Neural cell (in vitro differentiated cells): ENCODE results near the gene RIOK2. TPM values are rescaled to one million over a fixed set of nuclear protein-coding genes. Genes with fewer than 3 reads are reported as not detected.

Experiments used
- H2AFZ ChIP-seq: fragments of 200-600, 300-800 bp; sonication (generic), shearing (Covaris generic); 2 replicates; pipeline ENCODE4 v1.6.0; 2014; ENCODE audit warnings: low read depth, mild to moderate bottlenecking, antibody characterized with exemption, low read length, moderate library complexity
- H3F3A ChIP-seq: fragments of 200-600 bp; shearing (Covaris generic); 2 replicates; pipeline ENCODE4 v1.6.1; 2016; ENCODE audit warnings: mild to moderate bottlenecking, moderate library complexity, mixed read lengths, antibody characterized with exemption, low read length; ENCODE audit not compliant: insufficient read depth, poor library complexity, severe bottlenecking
- H3K27ac ChIP-seq: fragments of 200-600, 300-800 bp; sonication (generic), shearing (Covaris generic); 2 replicates; pipeline ENCODE4 v1.5.1; 2014; ENCODE audit warnings: mild to moderate bottlenecking, low read length, moderate library complexity
- H3K27me3 ChIP-seq: fragments of 300-800, 200-600 bp; sonication (generic), shearing (Covaris generic); 2 replicates; pipeline ENCODE4 v1.6.0; 2014; ENCODE audit warnings: mild to moderate bottlenecking, low read depth, low read length, moderate library complexity; ENCODE audit not compliant: insufficient read depth
- H3K36me3 ChIP-seq: fragments of 300-800, 200-600 bp; sonication (generic), shearing (Covaris generic); 2 replicates; pipeline ENCODE4 v1.5.1; 2014; ENCODE audit warnings: mild to moderate bottlenecking, antibody characterized with exemption, low read length, moderate library complexity; ENCODE audit not compliant: insufficient read depth
- H3K4me2 ChIP-seq: fragments of 300-800, 200-600 bp; sonication (generic), shearing (Covaris generic); 2 replicates; pipeline ENCODE4 v1.6.0; 2014; ENCODE audit warnings: mild to moderate bottlenecking, low read length
- H3K4me3 ChIP-seq: fragments of 300-800, 200-600 bp; sonication (generic), shearing (Covaris generic); 2 replicates; pipeline ENCODE4 v1.5.1; 2014; ENCODE audit warnings: mild to moderate bottlenecking, low read length, moderate library complexity
- H3K79me2 ChIP-seq: fragments of 200-600 bp; shearing (Covaris generic); replicated peaks from 2 replicates; pipeline ENCODE4 v1.6.0; 2014; ENCODE audit warnings: mild to moderate bottlenecking, low read length, moderate library complexity; ENCODE audit not compliant: insufficient read depth
- H3K9ac ChIP-seq: fragments of 300-800, 200-600 bp; sonication (generic), shearing (Covaris generic); 2 replicates; pipeline ENCODE4 v1.6.1; 2016; ENCODE audit warnings: mild to moderate bottlenecking, low read length, mixed read lengths
- H3K9me2 ChIP-seq: fragments of 200-600 bp; shearing (Covaris generic); 2 replicates; pipeline ENCODE4 v1.6.1; 2016; ENCODE audit warnings: mild to moderate bottlenecking, low read length, mixed read lengths; ENCODE audit not compliant: insufficient read depth
- H3K9me3 ChIP-seq: fragments of 200-600, 300-800 bp; sonication (generic), shearing (Covaris generic); 2 replicates; pipeline ENCODE4 v1.6.1; 2016; ENCODE audit warnings: mild to moderate bottlenecking, mixed run types, low read length, moderate library complexity, mixed read lengths
- H4K20me1 ChIP-seq: fragments of 200-600 bp; shearing (Covaris generic); 2 replicates; pipeline ENCODE4 v1.6.1; 2016; ENCODE audit warnings: mild to moderate bottlenecking, mixed run types; ENCODE audit not compliant: insufficient read depth
- CTCF ChIP-seq: fragments of 450-650 bp; IDR thresholded peaks from 2 replicates; pipeline ENCODE4 v1.5.1; 2014; ENCODE audit warnings: antibody characterized with exemption, mild to moderate bottlenecking, moderate library complexity; ENCODE audit not compliant: poor library complexity, severe bottlenecking
- EP300 ChIP-seq: fragments of 450-650 bp; conservative IDR thresholded peaks from 2 replicates; pipeline ENCODE4 v1.6.1; 2014; ENCODE audit warnings: antibody characterized with exemption, mild to moderate bottlenecking, moderate library complexity; ENCODE audit not compliant: poor library complexity, severe bottlenecking
- EZH2 ChIP-seq: fragments of 200-600, 300-800 bp; shearing (Covaris generic), sonication (generic); IDR thresholded peaks from 2 replicates; pipeline ENCODE4 v1.6.1; 2014; ENCODE audit warnings: antibody characterized with exemption, low read length, borderline replicate concordance, mild to moderate bottlenecking; ENCODE audit not compliant: insufficient read depth, poor library complexity, severe bottlenecking
- MXI1 ChIP-seq: fragments of 450-650 bp; conservative IDR thresholded peaks from 2 replicates; pipeline ENCODE4 v1.6.1; 2014; ENCODE audit warnings: antibody characterized with exemption, mild to moderate bottlenecking; ENCODE audit not compliant: poor library complexity, severe bottlenecking
- POLR2AphosphoS5 ChIP-seq: IDR thresholded peaks from 2 replicates; pipeline ENCODE4 v1.6.1; 2012
- RAD21 ChIP-seq: fragments of 450-650 bp; conservative IDR thresholded peaks from 2 replicates; pipeline ENCODE4 v1.6.1; 2014; ENCODE audit warnings: antibody characterized with exemption, mild to moderate bottlenecking, moderate library complexity
- SMC3 ChIP-seq: fragments of 450-650 bp; conservative IDR thresholded peaks from 2 replicates; pipeline ENCODE4 v1.6.1; 2014; ENCODE audit warnings: antibody characterized with exemption, mild to moderate bottlenecking, moderate library complexity; ENCODE audit not compliant: poor library complexity
- TAF1 ChIP-seq: IDR thresholded peaks from 2 replicates; pipeline ENCODE4 v1.6.1; 2012; ENCODE audit warnings: low read depth
- polyA plus RNA-seq: library from polyadenylated mRNA; depleted of rRNA; stranded (reverse); fragments of >200 nt; gene quantifications from 2 replicates; pipeline ENCODE4 v1.2.3, GENCODE V29; 2014
- TF ChIP-seq, protein P1 (sequence below): IDR thresholded peaks from 2 replicates; pipeline ENCODE4 v1.6.1; 2012; ENCODE audit warnings: borderline replicate concordance

RIOK2 gene
- polyA plus RNA-seq, 1 donor from 2014 or later: 17.4 TPM

DNA sequence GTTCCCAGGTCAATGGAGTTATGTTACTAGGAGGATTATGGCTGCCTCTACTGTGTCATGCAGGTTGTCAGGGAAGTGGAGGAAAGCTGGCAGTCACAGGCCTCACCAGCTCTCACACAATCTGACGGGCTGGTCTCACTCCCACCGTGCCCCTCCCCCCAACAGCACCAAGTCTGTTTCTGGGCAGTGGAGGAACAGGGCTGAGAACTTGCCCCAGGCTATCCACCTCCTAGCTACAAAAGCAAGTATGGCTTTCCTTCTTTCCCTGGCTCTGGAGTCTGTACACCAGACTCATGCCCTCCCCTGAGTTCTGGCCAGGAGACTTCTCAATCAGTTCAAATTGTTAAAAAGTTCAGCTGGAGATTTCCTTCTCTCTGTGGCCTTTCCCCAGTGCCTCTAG, 25.7 kb upstream of the RIOK2 start:
- no peaks in the 10 kb centered on the region for H3F3A ChIP-seq
- no peaks in the 10 kb centered on the region for H3K36me3 ChIP-seq
- H3K27ac ChIP-seq: no peak overlapping the region
- H2AFZ ChIP-seq: no peak overlapping the region
- no peak overlapping the region for H3K9ac ChIP-seq
- H3K4me2 ChIP-seq: no peak overlapping the region
- H3K79me2 ChIP-seq: no peaks in the 10 kb centered on the region
- TF ChIP-seq POLR2AphosphoS5 (no peak), TAF1 (no peak), EZH2 (no peak), EP300 (no peak), RAD21 (no peak), CTCF (no peak), MXI1 (no peak), SMC3 (no peak)
- TF ChIP-seq, protein P1, sequence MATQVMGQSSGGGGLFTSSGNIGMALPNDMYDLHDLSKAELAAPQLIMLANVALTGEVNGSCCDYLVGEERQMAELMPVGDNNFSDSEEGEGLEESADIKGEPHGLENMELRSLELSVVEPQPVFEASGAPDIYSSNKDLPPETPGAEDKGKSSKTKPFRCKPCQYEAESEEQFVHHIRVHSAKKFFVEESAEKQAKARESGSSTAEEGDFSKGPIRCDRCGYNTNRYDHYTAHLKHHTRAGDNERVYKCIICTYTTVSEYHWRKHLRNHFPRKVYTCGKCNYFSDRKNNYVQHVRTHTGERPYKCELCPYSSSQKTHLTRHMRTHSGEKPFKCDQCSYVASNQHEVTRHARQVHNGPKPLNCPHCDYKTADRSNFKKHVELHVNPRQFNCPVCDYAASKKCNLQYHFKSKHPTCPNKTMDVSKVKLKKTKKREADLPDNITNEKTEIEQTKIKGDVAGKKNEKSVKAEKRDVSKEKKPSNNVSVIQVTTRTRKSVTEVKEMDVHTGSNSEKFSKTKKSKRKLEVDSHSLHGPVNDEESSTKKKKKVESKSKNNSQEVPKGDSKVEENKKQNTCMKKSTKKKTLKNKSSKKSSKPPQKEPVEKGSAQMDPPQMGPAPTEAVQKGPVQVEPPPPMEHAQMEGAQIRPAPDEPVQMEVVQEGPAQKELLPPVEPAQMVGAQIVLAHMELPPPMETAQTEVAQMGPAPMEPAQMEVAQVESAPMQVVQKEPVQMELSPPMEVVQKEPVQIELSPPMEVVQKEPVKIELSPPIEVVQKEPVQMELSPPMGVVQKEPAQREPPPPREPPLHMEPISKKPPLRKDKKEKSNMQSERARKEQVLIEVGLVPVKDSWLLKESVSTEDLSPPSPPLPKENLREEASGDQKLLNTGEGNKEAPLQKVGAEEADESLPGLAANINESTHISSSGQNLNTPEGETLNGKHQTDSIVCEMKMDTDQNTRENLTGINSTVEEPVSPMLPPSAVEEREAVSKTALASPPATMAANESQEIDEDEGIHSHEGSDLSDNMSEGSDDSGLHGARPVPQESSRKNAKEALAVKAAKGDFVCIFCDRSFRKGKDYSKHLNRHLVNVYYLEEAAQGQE: no peak
- H3K9me3 ChIP-seq: no peaks in the 10 kb centered on the region
- H4K20me1 ChIP-seq: no peaks in the 10 kb centered on the region
- no peaks in the 10 kb centered on the region for H3K9me2 ChIP-seq
- no peak overlapping the region for H3K4me3 ChIP-seq
- H3K27me3 ChIP-seq: no peaks in the 10 kb centered on the region

- Histone ChIP-seq H3K9ac (no peak overlapping the region), H2AFZ (no peak overlapping the region), H3K4me3 (no peak overlapping the region), H3F3A (no peaks in the 10 kb centered on the region), H3K9me3 (no peaks in the 10 kb centered on the region), H3K27ac (no peak overlapping the region), H4K20me1 (no peaks in the 10 kb centered on the region), H3K9me2 (no peaks in the 10 kb centered on the region), H3K4me2 (no peak overlapping the region), H3K27me3 (no peaks in the 10 kb centered on the region), H3K36me3 (no peaks in the 10 kb centered on the region), H3K79me2 (no peaks in the 10 kb centered on the region)
- TF ChIP-seq RAD21 (no peak), CTCF (no peak), MXI1 (no peak), TAF1 (no peak), SMC3 (no peak)
Observed at GRCh38 chr5:97208184-97208713, 25.2 kb upstream of the RIOK2 start.
